ENCODE results near the gene PDILT.
"Not testable (repeated sequence)": the region's sequence is repeated elsewhere in the genome, so short reads cannot be mapped to it uniquely, and the experiment has no call there.

Gene PDILT

DNA sequence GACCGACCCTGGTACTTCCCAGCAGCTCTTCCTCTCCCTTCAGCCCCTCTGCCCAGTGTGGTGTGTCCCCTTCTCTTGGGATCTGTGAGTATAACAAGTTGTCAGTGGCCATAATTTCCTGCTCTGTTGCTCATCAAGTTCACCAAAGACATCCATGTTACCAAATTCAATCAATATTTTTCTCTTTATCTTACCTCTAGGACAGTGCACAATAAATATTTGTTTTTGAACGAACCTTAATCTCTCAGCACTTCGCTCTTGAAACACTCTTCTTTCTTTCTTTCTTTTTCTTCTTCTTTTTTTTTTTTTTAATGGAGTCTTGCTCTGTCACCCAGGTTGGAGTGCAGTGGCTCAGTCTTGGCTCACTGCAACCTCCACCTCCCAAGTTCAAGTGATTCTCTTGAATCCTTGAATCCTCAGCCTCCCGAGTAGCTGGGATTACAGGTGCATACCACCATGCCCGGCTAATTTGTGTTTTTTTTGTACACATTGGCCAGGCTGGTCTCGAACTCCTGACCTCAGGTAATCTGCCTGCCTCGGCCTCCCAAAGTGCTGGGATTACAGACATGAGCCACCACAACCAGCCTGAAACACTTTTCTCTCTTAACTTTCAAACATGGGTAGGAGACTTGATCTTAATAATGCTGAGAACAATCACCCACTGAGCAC is 49.3 kb downstream of the PDILT start:
- DNase-seq, result no peak

DNA sequence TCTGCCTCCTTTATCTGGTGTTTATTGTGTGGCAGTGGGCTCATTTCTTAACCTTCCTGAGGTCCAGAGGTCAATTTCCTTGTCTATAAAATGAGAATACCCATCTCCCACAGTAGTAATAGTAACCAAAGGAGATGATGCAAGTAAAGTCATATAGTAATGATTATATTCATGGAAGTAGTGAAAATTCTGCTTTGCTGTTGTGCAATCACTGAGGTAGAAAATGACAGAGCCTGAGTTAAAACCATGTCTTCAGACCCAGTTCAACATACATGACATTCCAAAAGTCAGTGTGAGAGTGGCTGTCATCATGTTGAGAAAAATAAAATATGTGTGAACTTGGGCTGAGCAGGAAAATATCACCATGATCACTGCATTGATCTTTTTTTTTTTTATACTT is 51.2 kb downstream of the PDILT start:
- no peak for DNase-seq

DNA sequence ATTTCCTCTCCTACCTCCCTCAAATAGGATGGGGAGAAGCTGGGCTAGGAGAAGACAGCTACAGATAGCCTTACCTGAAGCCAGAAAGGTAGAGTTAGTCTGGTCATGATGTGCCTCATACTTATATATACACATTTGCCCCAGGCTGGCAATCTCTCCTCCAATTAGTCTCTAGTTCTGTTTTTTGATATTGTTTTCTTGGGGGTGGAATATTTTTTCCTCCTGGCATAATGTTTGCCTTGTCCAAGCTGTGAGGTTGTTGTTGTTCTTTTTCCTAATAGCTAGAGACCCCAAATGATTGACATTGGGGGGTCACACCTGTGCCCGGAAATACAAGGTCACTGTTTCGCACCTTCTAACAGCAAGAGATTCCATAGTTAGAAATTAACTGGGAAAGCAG is 51.9 kb downstream of the PDILT start, which contains the start of gene UMOD:
Gene UMOD (minus strand): TSS at position 101 of the 400 bp plus-strand sequence. CDS start 1,978 bp downstream, outside the sequence.
- no peak for DNase-seq

DNA sequence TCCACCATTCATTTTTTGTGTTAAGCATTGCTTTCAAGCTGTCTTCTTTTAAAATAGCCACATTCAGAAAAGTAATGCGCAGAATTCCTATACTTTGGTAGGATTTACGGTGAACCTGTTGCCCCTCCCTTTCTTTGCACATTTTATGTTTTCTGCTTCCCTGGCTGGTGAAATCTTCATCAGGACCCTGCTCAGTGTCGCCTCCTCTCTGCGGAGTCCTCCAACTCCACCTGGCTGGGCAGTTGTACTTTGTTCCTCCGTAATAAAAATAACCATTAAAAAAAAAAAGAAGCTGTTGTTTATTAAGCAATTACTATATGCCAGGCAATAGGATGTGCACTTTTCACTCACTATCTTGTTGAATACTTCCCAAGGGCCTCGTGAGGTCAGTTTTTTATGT is 54.9 kb downstream of the PDILT start:
- DNase-seq, result no peak

DNA sequence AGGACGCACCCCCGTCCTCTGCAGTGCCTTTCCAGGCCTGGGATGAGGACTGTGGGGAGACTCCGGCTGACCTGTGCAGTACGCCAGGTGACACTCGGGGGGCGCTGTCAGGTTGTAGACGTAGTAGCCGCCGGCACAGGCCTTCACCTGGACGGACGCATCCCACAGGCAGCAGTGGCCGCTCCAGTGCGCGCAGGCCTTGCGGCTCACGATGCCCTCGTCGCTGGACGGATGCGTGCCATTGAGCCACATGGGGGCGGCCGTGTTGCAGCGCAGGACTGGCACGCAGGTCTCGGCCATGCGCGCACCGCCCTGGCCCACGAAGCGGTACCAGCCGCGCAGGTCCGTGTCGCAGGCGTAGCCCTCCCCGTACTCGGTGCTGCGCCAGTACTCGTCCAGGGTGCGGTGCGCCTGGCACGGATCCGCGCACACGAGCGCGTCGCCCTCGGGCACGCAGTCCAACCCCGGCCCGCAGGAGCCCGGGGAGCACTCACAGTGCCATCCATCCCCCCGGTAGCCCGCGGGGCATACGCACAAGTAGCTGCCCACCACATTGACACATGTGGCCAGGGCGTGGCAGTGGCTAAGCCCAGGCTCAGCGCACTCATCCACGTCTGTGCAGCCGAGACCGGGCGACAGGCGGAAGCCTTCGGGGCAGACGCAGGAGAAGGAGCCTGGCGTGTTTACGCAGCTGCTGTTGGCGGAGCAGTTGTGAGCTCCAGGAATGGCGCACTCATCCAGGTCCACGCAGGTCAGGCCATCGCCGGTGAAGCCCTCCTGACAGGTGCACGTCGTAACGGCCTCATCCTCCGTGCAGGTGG is 56.0 kb downstream of the PDILT start:
- DNase-seq, result no peak

DNA sequence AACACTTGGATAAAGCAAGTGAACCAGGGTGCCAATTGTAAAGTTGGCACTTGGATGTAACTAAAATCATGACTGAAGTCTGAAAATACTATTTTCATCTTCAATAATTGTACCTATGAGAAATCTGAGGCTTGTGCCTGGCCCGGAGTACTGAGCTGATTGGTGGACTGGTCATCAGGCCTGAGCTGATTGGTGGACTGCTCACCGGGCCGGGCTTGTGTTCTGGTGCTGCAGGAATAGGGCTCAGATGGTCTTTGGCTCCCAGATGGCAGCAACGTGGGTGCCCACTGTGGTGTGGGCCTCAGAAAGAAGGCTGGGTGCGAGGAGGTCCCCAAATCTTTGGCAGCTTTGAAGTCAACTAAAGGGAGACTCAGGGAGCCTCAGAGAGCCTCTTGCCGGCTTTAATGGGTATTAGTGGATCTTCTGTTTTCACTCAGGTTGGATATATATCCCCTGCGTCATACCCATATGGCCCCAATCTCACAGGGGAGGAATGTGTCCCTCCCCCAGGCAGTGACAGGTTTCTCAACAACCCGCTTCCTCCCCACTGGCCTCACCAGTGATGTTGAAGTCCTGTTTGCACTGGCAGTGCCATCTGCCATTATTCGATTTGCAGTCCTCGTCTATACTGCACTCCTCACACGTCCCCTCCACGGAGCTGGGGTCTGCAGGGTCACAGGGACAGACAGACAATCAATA is 56.7 kb downstream of the PDILT start:
- DNase-seq, result no peak

DNA sequence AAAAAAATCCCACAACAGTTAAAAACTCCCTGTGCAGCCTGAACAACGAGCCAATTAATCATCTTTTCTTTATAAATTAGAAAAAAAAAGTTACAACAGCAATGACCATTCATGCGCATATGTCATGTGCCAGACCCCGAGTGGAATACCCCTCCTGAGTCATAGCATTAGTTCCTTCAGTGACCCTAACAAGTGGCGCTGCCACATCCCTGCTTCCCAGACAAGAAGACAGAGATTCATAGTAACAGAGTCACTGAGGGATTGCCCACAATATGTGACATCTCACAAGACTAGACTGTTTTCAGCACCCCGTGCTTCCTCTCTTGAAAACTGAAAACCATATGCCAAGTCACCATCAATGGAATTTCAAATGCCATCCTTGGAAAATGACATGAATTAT is 59.9 kb downstream of the PDILT start:
- no peak for DNase-seq

DNA sequence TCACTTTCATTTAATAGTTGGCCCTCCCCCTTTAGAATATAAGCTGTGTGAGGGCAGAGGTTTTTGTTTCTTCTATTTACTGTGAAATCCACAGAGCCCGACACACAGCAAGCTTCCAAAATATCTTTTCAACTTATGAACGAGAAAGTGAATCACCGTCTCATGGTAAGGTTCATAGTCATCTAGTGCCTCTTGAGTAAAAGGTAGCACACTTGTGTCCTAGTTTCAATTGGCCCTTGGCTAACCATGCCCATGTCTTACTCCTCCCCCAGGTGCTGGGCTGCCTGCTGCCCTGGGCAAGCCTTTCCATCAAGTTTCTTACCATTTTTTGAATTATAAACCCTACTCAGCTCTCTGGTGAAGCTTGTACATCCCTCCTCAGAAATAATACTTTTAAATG is 64.8 kb downstream of the PDILT start:
- no peak for DNase-seq

DNA sequence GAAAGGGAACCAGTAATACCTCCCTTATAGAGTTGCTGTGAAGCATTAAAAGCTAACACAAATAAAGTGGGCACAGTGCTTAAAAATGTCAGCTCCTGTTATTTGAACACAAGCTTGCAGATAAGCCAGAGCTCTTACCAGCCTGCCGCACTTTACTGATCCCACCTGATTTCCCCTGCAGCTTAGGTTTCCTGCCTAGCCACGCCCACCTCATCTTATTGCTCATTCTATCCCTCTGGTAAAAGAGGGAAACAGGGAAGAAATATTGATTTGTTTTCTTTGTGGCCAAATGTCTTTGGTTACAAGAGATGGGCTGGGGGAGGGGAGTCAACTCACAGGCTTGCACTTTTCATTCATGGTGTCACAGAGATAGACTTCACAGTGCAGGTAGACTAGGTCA is 67.6 kb downstream of the PDILT start:
- DNase-seq, result no peak

DNA sequence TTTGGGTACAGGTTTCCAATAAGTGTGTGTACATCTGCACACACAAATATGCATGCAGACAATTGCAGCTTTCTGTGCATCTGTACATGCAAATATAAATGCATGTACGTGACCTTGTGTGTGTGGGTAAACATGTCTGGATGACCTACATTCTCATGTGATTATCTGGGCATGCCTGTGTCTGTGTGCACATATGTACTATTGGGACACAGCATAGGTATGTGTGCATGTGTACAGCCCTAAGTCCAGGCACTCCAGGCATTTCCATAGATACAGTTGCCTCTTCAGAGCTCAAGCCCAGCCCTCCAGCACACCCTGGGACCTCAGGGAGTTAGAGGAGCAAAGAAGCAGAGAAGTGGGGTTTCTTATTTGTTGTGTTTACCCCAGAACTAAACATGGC is 70.1 kb downstream of the PDILT start:
- DNase-seq, result no peak

DNA sequence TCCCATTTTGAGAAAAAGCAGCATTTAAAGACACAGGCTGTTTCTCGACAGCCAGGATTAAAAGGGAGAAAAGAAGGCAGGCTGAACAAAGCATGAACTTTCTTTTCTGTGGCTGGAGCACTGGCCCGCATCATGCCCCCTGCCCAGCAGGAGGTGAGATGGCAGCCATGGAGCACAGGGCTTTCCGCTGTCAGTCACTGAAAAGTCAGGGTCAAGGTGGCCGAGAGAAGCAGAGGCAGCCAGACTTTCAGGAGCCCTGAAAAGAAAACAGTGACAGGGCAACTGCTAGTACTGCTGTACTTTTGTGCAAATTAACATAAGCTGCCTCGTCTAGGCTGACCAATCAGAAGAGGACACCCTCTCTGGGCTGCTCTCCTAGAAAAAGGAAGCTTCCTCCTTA is 71.4 kb downstream of the PDILT start:
- DNase-seq, result no peak

DNA sequence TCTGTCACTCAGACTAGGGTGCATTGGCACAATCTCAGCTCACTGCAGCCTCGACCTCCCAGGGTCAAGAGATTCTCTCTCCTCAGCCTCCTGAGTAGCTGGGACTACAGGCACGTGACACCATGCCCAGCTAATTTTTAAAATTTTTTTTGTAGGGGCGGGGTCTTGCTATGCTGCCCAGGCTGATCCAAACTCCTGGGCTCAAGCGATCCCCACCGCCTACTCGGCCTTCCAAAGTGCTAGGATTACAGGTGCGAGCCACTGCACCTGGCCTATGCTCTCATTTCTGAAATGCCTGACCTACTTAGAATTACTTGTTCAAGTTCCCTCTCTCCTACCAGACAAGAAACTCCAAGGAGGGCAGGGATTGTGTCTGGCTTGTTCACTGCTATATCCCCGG is 72.1 kb downstream of the PDILT start:
- DNase-seq, result no peak

DNA sequence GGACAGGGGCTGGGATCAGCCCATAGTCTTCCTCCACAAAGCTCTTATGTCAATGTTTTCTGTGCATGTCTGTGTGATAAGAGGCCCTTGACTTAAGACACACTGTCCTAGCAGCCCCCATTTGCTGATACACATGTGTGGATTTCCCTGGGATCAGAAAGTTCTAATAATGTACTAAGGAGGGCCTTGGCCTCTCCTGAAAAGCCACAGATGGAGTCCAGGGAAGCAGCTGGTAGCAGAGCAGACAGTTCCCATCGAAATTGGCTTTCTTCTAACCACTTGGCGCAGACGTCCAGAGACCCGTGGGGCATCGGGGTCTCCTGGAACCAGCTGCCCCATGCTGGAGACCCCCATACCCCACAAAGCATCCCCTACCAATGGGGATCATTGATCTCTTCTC is 72.9 kb downstream of the PDILT start:
- no peak for DNase-seq

DNA sequence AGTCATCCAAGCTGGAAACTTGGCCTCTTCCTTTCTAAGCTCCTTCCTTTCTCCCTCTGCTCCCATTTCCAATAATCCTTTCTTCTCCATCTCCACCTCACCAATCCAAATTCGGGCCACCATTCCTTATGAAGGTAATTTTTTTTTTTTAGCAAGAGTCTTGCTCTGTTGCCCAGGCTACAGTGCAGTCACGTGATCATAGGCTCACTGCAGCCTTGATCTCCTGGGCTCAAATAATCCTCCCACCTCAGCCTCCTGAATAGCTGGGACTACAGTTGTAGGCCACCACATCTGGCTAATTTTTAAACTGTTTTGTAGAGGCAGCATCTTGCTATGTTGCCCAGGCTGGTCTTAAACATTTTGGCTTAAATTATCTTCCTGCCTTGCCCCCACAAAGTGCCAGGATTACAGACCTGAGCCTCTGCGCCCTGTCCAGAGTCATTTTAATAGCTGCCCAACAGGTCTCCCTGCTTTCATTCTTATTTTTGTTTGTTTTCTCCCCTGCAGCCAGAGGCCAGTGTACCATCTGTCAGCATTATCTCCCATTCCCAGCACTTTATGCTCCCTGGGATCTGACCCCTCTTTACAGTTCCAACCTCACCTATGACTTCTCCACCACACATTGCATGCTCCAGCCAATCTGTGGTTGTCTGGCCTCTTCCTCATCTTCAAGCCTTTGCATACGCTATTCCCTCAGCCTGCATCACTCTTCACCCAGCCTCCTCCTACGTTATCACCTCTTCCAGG is 75.0 kb downstream of the PDILT start:
- no peak for DNase-seq

DNA sequence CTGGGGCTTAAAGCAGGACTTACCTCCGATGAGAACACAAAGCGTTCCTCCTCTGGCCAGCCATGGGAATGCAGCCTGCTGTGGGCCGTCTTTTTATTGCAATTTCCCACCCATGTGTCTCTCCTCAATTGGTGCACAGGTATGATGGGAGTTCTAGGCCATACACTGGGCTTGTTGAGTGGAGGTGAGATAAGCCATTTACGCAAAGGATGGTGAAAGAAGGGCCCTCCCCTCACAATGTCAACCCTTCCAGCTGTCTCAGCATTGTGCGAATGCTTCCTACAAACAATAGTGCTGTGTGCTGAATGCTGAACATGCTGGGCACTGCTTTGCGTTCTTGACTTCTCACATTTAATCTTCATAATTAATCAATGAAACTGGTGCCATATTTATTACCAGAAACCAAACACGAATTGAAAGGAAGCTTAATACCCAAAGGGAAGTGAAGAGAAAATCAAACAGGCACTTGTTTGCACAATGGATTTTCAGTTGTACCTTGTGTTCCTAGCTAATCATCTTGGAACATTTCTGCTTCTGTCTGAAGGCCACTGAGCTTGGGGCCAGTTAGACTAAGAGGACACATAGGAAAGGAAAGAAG is 77.0 kb downstream of the PDILT start, which contains the start of gene GP2:
Gene GP2 (minus strand): TSS at position 70 of the 598 bp plus-strand sequence. CDS start 1,082 bp downstream, outside the sequence.
- DNase-seq, result no peak

DNA sequence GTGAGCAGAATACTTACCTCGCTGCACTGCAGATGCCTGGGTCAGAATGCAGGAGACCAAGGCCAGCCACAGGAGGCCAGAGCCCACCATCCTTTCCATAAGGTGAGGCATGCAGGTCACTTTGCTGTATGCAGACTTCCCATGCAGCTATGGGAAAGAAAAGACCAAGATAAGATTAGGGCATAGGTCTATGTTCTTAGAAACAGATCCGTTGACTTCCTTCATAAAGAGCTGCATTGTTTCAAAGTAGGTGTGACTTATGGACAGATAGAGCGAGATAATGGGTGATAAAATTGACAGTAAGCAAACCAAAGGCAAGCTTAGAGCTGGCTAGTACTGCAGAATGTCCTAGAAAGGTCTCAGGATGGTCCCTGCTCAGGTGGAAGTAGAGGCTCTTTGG is 78.2 kb downstream of the PDILT start:
- DNase-seq, result no peak

DNA sequence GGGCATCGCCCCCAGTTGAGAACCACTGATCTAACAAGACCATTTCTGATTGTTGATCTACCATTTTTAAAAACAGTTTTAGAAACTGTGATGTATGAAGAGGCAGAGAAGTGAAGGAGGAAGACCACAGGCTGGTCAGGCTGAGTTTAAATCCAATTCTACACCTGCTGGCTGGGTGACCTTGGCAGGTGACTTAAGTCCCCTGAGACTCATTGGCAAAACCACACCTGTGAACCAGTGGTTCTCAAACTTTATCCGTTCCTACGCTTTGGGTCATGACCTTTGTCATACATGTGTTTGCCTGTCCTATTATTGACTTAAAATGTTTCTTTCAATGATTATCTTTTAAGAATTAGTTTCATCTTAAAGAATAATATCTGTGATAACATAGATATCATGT is 79.5 kb downstream of the PDILT start:
- no peak for DNase-seq

DNA sequence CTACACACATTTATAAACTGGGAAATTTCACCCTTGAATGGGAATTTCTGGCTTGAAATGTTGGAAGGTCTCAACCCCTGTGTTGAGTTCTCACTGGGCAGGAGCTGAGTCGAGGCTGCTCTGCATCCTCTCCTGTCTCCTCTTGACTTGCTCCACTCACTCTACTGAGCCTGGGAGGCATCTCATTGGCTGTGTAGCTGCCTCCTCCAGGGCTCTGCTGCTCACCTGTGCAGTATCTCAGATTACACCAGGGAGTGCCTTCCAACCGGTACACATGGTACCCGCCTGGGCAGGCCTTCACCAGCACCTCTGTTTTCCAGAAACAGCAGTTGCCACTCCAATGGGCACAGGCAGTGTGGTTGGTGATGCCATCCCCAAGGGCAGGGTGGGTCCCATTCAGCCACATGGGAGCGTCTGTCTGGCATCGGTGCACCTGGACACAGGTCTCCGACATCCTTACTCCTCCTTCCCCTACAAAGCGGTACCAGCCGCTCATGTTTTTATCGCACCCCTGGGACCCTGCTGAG is 80.9 kb downstream of the PDILT start:
- DNase-seq, result no peak

DNA sequence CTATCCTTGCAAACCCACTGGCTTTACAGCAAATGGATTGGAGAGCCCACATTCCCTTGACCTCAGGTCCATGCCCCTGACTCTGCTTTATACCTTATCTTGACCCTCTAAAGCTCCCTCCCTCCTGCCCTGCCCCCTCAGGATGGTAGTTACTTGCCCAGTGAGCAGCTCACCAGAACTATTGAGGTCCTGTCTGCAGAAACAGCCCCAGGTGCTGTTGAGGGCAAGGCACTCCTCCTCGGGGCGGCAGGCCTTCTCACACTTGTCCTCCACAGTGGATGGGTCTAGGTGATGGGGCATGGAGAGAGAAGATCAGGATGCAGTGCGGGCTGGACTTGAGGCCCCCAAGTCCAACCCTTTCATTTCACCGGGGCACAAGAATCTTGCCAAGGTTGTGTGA is 81.8 kb downstream of the PDILT start:
- DNase-seq, result no peak

DNA sequence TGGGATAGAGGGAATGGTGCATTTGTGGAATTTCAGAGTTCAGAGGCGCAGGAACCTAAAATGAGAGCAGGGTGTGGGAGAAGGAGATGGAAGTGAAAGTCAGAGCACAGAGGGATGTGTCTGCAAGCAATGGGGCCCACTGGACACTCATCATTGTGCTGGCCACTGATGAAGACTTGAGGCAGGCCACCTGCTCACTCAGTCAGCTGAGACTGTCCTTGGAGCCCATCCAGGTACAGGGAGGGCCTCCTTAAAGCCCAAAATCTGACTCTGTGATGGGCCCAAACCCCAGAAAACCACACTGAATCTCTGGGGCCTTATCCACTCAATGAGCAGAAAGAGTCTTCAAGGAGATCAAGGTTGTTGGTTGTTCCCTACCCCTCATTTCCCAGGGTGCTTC is 82.9 kb downstream of the PDILT start:
- DNase-seq, result no peak

DNA sequence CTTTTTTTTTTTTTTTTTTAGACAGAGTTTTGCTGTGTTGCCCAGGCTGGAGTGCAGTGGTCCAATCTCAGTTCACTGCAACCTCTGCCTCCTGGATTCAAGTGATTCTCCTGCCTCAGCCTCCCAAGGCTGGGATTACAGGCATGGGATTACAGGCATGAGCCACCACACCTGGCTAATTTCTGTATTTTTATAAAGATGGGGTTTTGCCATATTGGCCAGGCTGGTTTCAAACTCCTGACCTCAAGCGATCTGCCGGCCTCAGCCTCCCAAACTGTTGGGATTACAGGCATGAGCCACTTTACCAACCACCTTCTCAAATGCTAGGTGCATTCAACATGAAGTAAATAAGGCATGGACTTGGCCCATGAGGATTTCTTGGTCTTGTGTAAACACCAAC is 83.5 kb downstream of the PDILT start:
- not testable (repeated sequence) for DNase-seq

DNA sequence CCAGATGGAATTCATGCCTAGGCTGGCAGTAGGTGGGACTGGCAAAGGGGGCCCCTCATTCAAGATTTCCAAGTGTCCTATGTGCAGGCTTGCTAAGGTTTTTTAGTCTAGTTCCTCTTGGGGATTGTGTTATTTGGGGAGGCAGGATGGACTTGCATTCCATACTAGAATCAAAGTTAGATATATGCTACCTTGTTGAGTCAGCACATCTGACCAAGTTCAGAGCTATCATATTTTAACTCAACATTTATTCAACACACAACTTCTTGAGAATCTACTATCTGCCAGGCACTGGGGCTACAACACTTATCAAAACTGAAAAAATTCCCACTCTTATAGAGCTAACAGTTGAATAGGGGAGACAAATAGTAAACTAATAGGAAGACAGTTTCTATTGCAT is 83.9 kb downstream of the PDILT start:
- no peak for DNase-seq

Data from activated T-cell treated with anti-CD3 and anti-CD28 coated beads for 4 hours (primary cell).